Urothelium cell line (cell line): ENCODE results near the gene DUT.
A peak's percentile ranks its signal among the peaks of the same experiment; 100 is the strongest.

ENCODE experiments used
- DNase-seq: peaks from one replicate; pipeline ENCODE4 v3.0.0; 2011; ENCODE audit warnings: low spot score, mixed read lengths
- FAIRE-seq: peaks from 2 replicates; lab custom pipeline; 2011; peaks lifted over from hg19 to GRCh38; lab: Jason Lieb, UNC

The DUT gene

DNA sequence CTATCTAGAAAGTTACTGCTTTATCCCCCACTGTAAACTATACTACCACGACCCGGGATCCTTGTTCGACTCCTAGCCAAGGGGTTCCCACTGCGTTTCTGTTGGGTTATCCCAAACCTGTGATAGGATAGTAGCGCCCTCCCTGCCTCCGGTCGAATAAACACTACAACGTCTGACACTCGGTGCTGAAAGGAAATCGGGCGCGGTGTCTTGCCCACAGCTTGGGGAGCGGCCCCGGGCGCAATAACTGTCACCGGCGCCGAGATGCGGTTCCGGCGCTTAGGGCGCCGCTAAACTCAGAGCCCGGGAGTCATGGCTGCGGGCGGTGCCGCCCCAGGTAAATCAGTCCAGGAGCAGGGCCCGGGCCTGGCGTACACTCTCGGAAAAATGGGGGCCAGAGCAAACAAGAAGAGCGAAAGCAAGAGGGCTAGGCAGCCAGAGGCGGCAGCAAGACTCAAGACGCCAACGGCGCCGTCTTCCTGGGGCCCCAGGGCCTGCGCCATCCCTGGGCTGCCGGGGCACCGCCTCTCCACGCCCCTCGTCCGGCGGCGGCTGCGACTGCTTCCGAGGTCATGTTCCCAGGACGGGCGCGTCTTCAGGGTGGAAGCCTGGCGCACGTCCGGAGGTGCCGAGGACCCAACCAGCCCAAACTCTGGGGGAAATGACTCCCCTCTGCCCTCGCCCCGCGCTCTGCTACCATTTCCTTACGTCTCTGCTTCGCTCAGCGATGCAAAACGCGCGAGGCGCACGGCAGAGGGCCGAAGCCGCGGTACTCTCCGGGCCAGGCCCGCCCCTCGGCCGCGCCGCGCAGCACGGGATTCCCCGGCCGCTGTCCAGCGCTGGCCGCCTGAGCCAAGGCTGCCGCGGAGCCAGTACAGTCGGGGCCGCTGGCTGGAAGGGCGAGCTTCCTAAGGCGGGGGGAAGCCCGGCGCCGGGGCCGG, at the start of gene DUT:
Gene DUT, plus strand, starts transcription at position 575 of the 941 bp plus-strand sequence. Its CDS starts 87 bp downstream, at position 662.
- DNase-seq = peak; percentile 79
- FAIRE-seq = no peak

DNA sequence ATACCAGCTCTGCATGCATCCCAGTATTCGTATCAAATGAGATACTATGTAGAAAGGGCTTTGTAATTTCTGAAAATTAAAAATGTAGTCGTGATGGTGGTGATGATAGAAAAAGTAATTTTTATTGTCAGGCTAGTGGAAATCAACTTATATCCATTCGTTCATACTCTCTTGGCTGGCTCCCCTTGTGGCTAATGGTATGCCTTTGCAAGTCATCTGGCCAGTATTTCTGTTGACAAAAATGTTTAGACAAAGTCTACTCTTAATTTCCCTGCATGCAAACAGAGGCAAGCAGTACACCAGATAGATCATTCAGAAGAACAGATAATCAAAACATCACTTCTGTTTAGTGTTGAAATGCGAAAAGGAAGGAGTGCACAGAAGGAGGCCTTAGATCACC, 49.6 kb upstream of the DUT start:
- FAIRE-seq (no peak), DNase-seq (no peak)

DNA sequence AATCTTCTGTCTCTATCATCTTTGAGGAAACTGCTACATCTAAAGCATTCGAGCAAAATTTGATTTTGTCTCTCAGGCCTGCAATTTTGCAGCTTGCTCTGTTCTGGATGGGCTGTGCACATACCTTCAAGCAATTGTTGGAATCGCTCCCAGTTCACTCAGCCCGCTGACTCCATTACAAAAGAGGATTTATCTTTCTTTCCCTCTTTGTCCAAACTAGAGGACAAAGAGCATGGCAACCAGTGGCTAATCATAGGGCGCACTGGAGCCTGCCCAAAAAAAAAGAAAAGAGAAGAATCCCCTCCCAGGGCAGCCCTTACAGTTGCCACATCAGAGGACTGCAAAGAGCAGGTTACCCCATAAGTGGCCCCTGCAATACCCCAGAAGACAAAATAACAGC, 49.0 kb upstream of the DUT start:
- FAIRE-seq (no peak), DNase-seq (no peak)

DNA sequence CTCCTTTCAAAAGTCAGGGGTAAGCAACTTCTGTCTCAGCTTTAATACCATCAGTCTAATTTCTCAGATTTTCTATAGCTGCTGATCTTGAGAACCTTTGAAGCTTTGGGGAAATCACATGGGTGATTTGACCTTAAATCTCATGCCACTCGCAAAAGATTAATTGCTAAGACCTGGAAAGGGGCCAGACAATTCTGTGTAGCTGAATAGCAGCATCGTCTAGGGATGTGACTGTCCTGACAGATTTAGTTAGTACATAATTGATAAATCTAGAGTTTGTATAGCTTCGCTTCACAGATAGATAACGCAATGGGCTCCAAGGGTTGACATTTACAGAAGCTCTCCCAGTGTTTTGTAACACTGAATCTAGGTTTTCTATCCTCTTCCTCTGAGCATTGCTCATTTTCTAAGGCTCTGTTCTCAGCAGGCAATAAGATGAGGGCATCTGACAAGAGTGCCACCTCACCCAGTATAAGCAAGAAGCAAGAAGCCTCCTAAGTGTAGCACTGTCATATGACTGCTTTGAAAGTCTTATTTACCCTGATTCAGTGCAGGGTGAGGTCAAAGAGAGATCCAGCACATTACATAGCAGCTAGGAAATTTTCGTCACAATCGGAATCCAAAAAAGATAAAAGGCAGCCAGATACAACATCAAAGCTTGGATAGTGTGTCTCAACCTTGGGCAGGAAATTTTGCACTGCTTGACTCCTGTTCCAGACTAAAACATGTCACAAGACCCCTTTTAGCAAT, 47.7 kb upstream of the DUT start:
- DNase-seq = no peak
- no peak for FAIRE-seq

DNA sequence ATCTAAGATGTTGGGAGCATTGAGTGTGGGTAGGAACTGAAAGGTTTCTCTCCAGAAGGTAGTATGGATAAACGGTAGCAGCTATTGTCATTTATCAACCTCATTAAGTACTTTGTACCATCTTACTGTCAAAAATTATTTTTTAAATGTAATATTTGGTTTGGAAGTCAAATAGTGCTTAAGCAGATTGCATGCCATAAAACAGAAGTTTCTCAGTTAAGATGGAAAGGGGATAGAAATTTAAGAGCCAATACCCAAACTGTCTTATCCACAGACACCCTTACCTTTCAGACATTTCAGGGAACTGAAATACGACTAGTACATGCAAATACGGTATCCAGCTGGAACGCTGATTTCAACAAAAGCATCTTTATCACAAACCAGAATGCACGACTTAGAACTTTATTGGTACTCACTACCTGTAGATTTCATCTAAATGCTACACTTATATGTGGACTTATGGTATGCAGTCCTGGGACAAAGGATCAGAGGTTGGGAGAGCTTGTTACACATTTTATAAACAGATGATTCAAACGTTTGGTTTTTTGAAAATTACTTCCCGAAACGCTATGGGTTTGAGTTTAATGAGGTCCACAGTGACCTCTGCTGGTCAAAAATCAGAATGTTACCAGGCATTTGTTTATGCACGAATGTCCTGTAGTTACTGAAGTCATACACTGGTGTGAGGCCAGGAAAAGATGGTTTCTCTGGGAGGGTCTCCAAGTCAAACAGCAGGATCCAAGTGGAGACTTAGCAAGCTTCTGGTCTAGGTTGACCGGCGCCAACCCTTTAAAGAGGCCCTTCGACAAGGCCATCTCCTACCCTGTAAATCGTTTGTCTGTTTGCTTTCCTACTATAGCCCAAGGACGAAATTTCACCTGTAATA, 45.7 kb upstream of the DUT start:
- DNase-seq (peak; percentile 59), FAIRE-seq (no peak)

DNA sequence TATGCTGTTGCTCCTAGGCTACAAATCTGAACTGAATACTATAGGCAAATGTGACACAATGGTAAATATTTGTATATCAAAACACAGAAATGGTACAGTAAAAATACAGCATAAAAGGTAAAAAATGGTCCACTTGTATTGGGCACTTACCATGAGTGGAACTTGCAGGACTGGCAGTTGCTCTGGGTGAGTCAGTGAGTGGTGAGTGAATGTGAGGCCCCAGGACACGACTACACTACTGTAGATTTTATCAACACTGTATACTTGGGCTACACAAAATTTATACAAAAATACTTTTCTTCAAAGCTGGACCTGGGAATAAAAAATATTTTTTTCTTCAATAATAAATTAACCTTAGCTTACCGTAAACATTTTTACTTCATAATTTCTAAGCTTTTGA, 41.6 kb upstream of the DUT start:
- no peak for DNase-seq
- no peak for FAIRE-seq

DNA sequence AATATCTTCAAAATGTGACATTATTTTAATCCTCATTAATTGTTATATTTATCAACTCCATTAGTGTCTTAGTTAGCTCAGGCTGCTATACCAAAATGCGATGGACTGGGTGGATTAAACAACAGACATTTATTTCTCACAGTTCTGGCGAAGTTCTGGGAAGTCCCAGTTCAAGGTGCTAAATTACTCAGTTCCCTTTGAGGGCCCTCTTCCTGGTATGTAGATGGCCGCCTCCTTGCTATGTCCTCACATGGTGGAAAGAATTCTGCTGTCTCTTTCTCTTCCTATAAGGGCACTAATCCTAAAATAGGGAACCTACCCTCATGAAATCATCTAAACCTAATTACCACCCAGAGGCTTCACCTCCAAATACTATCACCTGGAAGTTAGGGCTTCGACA, 38.8 kb upstream of the DUT start:
- no peak for FAIRE-seq

DNA sequence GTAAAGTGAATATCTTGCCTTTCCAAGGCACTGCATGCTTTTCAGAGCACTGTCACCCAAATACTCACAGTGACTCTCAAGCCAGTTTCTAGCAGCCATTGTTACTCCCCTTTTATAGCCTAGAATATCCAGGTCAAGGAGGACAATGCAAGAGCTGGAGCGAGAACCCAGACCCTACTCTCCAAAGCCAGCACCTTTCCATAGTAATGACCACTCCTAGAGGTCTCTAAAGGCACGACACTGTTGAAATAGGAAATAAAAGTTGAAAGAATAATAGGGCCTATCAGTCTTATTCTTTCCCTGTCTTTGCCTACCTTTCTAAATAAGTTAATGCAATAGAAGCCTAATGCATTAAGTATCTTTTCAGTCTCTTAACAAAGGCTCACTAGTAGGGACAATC, 33.6 kb upstream of the DUT start:
- FAIRE-seq (no peak), DNase-seq (no peak)

More for the DNA sequence above, 38.8 kb upstream of the DUT start:
- DNase-seq = no peak

DNA sequence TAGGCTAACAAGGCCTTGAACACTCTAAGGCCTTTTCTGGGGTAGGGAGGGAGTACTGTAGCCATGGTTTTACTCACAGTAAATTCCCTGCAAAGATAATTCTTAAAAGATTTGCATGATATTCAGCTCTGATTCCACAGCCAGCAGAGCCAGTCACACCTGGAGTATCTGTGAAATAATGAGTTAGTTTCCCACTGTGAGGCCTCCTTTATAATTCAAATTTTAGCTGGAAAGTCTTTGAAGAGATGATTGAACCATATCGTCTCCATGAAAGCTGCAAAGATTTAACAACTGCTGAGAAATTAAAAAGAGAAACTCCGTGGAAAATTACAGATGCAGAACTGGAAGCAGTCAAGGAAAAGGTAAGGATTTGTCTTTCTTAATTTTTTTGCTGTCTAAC, 32.3 kb upstream of the DUT start:
- no peak for DNase-seq
- FAIRE-seq = no peak

DNA sequence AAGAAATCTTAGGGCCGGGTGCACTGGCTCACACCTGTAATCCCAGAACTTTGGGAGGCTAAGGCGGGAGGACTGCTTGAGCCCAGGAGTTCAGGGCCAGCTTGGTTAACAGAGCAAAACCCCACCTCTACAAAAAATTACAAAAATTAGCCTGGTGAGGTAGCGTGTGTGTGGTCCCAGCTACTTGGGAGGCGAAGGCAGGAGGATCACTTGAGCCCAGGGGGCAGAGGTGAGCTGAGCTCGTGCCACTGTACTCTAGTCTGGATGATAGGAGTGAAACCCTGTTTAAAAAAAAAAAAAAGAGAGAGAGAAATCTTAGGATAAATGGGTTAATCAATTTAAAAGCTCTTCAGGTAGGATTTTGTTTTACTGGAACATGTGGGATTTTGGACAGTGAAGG, 31.2 kb upstream of the DUT start:
- DNase-seq (no peak), FAIRE-seq (no peak)

DNA sequence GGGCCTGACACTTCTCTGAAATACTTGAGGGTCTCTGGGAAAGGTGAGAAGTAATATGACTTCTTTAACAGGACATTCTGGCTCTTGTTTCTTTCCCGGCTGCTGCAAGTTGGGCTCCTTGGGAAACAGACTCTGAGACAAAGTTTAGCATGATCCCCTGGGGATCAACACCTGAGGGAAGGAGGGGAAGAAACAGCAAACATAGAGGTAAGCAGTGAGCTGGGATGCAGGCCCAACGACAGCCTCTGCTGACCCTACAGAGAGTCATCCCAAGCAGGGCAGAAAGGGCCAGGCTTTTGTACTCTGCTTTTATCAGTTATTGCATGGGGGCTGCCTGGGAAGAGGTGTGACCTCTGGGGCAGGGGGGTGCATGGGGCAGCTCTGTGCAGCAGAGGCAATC, 26.8 kb upstream of the DUT start:
- DNase-seq = no peak
- no peak for FAIRE-seq

DNA sequence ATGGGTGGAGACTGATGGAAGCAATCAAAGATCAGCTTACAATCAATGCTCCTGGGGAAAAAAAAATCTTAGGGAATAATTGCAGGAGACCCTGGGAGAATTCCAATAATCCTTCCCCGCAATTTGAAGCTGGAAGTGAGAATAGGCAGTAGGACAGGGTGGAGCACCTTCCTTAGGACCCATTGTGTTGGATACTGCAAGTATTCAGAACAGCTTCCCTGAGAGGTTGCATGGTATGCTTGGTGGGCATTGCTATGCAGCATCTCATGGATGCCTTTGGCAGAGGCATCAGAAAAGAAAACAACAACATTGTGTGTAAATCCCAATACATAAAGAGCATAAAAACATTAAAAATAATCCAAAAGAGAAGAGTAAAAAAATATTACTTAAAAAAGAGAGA, 24.6 kb upstream of the DUT start:
- FAIRE-seq = no peak
- DNase-seq = no peak

DNA sequence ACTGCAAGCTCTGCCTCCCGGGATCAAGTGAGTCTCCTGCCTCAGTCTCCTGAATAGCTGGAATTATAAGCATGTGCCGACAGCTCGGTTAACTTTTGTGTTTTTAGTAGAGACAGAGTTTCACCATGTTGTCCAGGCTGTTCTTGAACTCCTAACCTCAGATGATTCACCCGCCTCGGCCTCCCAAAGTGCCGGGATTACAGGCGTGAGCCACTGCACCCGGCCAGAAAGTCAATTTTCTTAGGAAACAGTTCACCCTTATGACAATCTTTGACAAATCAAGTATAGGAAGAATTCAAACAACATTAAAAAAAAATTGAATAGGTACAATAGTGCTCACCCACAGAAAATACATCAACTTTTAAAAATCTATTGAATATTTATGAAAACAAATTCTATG, 23.6 kb upstream of the DUT start:
- no peak for DNase-seq
- FAIRE-seq = no peak

DNA sequence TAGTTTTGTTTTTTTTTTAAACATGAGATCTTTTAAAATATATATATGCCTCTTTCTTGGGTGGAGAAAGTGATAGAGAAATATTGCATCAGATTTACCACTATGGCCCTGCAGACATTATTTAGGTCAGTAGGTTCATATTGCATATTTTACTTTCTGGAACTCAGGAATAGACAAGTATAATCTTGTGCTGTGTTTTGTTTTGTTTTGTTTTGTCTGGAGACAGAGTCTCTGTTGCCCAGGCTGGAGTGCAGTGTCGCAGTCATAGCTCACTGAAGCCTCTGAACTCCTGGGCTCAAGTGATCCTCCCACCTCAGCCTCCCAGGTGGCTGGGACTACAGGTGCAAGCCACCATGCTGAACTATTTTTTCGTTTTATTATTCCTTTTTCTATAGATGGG, 21.5 kb upstream of the DUT start:
- FAIRE-seq = no peak
- no peak for DNase-seq

DNA sequence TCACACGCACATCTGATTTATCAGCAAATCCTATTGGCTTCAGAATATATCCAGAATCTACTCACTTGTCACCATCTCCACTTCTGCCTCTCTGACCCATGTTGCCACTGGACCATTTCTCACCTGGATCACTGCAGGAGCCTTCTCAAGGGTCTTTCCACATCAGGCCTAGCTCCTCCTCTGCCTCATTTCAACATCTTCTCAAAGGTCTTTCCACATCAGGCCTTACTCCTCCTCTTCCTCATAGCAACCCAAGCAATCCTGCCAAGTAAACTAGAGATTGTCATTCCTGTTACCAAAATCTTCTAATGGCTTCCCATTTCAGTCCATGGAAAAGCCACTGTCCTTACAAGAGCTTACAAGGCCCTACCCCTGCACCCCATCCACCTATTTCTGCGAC, 18.0 kb upstream of the DUT start:
- FAIRE-seq = no peak
- DNase-seq = no peak

DNA sequence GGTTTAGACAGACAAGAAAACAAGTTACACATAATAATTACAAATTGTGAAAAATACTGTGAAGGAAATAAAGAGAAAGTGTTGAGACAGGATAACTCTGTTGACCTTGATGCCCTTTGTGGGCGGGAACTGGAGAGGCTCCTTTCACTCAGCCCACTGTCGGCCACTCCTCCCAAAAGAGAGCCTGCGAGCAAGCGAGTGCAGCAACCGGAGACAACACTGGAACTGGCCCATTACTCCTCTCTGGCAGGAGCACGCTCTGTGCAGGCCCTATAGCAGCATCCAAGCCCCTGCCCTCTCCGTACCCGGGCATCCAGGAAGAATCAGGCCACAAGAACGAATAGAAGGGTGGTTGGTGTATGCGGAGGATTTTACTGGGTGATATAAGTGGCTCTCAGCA, 16.2 kb upstream of the DUT start:
- no peak for FAIRE-seq
- no peak for DNase-seq

DNA sequence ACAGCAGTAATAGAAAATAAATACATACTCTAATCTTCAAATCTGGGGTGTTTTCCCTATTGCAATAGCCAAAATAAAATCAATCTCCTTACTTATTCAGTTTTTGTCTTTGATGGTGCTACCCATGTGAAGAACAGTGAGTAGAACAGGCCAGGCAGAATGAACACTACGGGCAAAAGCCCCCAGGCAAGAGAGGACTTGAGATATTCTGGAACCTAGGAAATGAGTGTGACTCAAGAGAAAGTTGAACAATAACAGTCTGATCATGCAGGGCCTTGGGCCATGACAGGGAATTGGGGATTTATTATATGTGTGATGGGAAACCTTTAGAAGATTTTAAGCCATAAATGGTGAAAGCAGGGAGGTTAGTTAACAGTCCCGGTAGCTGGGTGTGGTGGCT, 14.0 kb upstream of the DUT start:
- FAIRE-seq (no peak), DNase-seq (no peak)

DNA sequence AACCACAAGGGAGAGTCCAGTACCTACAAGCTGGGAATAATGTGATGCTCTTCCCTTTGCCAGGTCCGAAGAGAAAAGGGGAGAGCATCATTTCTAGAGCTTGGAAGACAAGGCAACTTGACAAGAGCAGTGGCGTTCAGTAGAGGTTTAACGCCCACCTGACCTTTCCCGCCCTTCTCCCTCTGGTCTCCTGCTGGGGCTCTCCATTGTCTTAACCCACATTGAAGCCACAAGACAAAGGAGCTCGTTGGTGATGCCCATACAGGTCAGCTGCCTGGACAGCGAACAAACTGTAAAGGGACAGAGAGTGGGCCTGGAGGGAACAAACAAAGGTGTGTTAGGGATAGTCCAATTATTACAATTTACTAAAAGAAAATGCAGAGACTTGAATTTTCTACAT, 13.1 kb upstream of the DUT start:
- DNase-seq (no peak), FAIRE-seq (no peak)

DNA sequence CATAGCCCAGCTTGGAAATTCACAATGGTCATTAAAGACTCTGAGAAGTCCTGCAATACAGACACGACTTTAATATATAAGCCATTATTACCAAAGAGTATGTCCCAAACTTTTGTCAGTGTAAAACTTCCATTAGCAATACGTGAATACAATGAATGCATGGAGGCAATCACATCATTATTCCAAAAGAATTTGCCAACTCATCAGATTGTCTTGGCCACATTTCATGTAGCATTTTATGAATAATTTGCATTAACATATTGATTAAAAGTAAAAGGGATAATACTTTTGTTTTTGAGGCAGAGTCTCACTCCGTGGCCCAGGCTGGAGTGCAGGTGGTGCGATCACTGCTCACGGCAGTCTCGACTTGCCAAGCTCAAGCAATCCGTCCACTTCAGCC, 7.9 kb upstream of the DUT start:
- DNase-seq = no peak
- FAIRE-seq = no peak

DNA sequence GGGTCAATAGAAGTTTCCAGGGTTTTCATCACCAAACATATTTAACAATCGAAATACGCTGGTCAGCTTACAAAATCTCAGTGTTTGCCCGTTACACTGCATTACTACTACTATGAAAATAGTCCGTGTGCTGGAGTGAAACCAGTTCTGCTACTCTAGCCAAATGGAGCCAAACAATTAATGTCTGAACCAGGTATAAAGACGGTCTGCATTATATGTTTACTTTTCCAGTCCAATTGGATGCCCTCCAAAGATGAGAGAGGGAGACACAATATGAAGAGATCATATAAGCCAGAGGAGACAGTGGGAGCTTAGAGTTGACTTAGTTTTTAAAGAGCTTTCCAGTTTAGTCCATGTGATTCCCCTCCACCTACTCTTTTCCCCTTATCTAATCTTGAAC, 6.3 kb upstream of the DUT start:
- DNase-seq (no peak), FAIRE-seq (no peak)

DNA sequence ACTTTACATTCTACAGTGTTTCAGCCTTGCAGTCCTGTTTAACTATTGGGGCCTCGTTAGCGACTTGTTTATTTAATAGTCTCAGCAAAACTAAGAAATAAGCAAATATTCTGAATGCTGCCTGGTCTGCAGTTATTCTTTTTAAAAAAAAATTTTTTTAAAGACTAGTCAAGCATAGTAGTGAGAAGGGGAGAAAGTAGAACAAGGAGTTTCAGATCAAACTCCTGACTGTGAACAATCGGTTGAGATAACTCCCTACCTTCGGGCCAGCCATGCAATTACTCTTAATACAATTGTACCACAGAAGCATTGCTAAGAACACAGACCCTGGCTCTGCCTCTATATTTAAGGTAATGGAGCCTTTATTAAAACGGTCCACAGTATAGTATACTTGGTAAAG, 5.8 kb upstream of the DUT start:
- DNase-seq (no peak), FAIRE-seq (no peak)
